ENCODE data around the gene CASR.
"Not testable (repeated sequence)": the region's sequence is repeated elsewhere in the genome, so short reads cannot be mapped to it uniquely, and the experiment has no call there.

Gene CASR, protein sequence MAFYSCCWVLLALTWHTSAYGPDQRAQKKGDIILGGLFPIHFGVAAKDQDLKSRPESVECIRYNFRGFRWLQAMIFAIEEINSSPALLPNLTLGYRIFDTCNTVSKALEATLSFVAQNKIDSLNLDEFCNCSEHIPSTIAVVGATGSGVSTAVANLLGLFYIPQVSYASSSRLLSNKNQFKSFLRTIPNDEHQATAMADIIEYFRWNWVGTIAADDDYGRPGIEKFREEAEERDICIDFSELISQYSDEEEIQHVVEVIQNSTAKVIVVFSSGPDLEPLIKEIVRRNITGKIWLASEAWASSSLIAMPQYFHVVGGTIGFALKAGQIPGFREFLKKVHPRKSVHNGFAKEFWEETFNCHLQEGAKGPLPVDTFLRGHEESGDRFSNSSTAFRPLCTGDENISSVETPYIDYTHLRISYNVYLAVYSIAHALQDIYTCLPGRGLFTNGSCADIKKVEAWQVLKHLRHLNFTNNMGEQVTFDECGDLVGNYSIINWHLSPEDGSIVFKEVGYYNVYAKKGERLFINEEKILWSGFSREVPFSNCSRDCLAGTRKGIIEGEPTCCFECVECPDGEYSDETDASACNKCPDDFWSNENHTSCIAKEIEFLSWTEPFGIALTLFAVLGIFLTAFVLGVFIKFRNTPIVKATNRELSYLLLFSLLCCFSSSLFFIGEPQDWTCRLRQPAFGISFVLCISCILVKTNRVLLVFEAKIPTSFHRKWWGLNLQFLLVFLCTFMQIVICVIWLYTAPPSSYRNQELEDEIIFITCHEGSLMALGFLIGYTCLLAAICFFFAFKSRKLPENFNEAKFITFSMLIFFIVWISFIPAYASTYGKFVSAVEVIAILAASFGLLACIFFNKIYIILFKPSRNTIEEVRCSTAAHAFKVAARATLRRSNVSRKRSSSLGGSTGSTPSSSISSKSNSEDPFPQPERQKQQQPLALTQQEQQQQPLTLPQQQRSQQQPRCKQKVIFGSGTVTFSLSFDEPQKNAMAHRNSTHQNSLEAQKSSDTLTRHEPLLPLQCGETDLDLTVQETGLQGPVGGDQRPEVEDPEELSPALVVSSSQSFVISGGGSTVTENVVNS

DNA sequence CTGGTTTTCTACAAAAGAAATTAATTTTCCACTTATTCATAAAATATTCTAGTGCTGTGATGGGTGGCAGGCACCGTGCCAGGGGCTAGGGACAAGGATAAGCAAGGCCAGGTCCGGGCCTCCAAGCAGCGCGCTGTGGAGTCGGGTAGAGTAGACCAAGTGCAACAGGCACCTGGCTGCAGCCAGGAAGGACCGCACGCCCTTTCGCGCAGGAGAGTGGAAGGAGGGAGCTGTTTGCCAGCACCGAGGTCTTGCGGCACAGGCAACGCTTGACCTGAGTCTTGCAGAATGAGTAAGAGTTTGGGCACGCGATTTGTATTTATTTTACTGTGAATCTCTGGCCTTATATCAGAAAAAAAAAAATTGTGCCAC lies at the start of gene CASR:
CASR (plus strand) TSS at position 148 of the 372 bp plus-strand sequence. CDS start 70,522 bp downstream, outside the sequence.
- DNase-seq = no peak

- no peak for DNase-seq
These were observed 37.0 kb upstream of the CASR start for GRCh38 chr3:122146466-122146865.

DNA sequence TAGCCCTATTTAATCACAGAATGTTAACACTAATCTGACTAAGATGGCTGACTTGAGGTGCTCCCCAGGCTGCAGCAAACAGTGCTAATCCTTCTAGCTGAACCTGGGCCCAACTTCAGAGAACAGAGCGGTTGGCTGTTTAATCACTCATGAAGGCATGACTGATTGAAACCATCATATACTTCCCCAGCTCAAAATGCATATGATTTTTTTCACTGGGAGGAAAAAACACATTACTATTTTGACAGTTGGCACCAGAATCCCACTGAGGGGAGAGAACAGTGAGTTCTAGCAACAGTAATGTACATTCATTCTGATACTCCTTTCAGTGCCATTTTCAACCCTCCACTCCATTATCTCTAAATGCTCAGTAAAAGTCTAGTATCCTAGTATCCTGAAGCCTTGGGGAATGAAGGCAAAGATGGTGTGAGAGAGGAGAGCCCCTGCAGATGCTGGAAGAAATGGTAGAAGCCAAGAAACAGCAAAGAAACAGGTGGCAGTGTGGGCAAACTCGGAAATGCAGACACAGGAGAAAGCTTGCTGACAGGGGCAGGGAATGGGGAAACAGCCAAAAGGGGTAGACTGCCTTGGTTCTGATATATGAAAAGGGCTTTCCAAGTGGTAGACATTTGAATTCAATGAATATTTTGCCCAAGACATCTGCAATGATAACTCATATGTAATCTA lies 34.4 kb upstream of the CASR start:
- DNase-seq = no peak

- DNase-seq = no peak
These were observed 32.0 kb upstream of the CASR start for GRCh38 chr3:122151480-122151879.

GRCh38 chr3:122164983-122165382 lies 18.5 kb upstream of the CASR start:
- not testable (repeated sequence) for DNase-seq

DNA sequence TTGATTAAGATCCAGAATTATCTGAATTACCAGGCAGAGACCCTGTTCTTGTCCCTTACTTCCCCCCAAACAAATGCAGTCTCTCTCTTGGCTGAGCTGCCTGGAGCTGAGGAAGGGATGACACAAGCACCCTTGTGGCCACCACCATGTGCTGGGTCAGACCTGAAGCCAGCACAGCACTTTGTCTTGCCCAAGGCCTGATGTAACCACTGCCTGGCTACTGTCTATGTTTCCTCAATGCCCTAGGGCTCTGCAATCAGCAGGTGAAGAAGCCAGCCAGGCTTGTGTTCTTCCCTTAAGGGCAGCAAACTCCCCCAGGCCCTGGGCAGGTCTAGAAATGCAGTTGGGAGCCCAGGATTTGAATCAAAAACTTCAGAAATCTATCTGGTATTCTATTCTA lies 15.8 kb upstream of the CASR start:
- no peak for DNase-seq

DNA sequence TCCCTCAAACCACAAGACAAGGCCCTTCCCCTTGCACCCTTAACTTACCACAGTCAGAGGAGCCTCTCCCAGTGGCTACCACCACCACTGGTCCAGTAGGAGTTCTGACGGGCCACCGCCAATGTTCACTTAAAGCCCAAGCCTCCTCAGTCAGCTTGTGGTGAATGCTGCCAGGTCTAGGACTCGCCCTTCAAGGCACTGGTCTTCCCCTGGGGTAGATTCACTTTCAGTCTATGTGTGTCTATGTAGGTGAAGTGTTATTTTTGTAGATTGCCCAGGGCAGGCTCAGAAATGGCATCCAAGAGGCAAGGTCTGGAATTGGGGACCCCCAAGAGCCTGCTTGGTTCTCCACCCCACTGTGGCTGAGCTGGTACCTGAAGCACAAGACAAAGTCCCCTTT lies 15.4 kb upstream of the CASR start:
- no peak for DNase-seq

DNA sequence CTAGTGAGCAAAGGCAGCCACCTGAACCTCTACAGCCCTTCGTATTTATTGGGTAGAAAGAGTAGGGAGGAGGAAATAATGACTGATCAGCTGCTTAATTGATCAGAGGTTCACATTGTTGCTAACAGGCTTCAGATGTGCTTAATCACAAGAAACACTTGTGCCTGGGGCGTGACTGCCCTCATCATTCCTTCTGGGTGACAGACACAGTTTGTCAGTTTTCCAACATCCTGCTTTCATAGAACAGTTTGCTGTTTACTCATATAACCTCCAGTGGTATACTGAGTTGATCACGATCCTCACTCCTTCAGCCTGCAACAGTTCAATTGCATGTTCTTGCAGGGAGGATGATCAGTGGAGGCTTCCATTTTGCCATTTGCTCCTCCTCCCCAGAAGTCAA lies 13.6 kb upstream of the CASR start:
- no peak for DNase-seq

DNA sequence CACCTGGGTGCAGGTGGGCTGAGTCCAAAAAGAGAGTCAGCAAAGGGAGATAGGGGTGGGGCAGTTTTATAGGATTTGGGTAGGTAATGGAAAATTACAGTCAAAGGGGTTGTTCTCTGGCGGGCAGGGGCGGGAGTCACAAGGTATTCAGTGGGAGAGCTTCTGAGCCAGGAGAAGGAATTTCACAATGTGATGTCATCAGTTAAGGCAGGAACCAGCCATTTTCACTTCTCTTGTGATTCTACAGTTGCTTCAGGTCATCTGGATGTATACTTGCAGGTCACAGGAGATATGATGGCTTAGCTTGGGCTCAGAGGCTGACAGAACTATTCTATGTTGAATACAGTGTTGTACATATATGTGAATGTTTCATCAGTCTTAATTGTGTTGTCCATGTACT lies 12.1 kb upstream of the CASR start:
- DNase-seq = not testable (repeated sequence)

DNA sequence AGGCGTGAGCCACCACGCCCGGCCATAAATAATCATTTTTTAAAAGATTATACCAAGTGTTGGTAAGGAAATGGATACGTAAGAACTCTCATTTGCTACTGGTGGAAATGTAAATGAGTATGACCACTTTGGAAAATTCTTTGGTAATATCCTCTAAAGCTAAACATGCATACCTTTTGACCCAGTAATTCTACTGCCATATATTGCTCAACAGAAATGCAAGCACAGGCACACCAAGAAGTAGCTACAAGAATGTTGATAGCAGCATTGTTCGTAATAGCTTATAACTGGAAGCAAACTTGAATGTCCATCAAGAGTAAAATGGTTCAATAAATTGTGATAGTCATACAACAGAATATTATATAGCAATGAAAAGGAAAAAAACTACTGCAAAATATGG lies 4.8 kb upstream of the CASR start:
- no peak for DNase-seq

GRCh38 chr3:122183893-122184590 lies 574 bp downstream of the CASR start:
- no peak for DNase-seq

DNA sequence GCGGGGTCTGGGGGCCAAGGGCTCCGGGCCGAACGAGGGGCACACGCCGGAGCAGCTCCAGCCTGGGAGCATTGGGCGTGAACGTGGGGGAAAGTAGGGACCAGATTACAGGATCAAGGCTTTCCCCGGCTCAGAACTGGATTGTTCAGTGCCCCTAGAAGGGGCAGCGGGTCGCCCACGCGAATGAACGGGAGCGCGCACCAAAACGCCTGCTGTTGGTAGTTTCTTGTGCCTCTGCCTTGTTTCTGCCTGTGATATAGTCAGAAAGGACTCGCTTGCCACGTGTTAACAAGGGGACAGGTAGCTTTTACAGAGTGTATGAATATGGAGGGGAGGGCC lies 1.1 kb downstream of the CASR start:
- DNase-seq = no peak

- DNase-seq = no peak
These were observed 2.9 kb downstream of the CASR start for GRCh38 chr3:122186372-122186771.

DNA sequence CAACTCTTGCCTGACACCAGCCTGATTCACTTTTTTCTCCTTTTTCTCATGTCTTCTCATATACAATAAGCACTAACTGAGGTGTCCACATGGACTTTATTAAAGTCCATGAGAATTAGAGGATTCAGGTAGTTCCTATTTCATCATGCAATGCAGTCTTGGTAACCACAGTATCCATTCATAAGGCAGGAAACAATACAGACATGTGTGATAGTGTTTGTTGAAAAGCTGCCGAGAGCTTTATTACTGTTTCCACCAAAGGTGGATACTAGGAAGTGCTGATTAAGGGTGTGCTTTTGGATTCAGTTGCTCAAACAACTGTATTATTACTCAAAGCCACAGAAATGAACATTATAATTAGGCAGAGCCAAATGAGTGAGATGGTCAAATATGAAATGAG lies 5.3 kb downstream of the CASR start:
- DNase-seq = no peak

DNA sequence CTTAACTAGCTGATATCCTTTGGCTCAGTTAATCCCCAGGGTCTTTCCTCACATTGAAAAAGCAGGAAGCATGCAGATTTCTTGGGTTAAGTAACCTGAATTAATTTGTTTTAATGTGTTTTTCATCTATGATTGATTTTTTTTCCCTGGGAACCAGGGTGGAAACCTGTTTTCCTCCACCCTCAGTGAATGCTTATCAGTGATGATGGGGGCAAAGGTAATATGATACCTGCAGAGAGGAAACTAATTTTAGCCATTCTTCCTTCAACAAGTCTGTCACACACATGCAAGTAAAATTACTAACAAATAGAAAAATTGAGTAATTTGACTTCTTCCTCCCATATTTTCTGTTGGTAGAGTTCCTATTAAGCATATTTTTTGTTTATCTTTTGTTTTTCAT lies 5.9 kb downstream of the CASR start:
- DNase-seq = no peak

- DNase-seq = no peak
These were observed 7.1 kb downstream of the CASR start for GRCh38 chr3:122190525-122190924.

DNA sequence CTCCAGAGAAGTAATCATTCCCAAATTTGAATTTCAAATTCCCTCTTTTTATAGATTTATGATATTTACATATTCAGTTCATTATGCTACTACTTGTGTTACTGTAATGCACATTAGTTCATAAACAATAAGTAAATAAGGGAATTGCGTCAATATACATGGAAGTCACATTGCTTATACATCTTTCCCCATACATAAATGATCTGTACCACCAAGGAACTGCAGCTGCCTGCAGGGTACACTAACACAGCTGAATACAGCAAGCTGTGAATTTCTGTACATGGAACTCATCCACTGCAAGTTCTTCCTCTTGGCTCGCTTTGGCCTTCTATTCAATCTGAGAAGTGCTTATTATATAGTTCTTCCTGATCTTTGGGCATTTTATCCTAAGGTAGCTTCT lies 15.5 kb downstream of the CASR start:
- DNase-seq = no peak

DNA sequence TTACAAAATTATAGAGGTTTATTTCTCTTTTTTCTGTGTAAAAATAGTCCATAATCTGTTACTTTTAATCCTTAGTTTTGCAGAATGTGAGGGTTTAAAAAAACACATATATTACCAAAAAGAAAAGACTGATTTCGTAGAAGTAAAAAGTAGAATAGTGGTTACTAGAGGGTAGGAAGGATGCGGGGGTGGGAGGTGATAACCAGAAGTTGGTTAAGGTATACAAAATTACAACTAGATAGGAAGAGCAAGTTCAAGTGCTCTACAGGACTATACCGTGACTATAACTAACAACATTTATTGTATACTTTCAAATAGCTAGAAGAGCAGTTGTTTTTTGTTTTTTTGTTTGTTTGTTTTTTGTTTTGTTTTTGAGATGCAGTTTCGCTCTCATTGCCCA lies 16.1 kb downstream of the CASR start:
- DNase-seq = no peak

GRCh38 chr3:122200661-122201060 lies 17.2 kb downstream of the CASR start:
- DNase-seq = no peak

DNA sequence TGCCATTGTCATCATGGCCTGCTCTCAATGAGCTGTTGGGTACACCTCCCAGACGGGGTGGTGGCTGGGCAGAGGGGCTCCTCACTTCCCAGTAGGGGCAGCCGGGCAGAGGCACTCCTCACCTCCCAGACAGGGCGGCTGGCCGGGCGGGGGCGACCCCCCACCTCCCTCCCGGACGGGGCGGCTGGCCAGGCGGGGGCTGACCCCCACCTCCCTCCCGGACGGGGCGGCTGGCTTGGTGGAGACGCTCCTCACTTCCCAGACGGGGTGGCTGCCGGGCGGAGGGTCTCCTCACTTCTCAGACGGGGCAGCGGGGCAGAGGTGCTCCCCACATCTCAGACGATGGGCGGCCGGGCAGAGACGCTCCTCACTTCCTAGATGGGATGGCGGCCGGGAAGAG lies 18.0 kb downstream of the CASR start:
- DNase-seq = not testable (repeated sequence)

DNA sequence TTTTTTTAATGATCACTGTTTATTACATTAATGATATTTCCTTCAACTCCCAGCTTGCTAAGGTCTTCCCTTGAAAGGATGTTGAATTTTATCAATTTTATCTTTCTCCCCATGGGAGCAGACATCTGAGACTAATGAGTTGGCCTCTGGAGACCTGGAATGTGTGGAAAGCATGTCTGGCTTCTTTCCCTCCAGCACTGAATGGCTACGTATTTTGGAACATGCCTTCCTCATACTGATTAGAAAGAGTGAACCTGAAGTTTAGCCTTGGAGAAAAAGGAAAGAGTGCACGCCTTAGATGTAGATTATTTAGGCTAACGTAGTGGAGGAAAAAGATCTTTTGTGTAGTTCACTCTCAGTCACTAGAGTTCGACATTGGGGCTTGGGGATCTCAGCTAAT lies 25.1 kb downstream of the CASR start:
- DNase-seq = no peak

DNA sequence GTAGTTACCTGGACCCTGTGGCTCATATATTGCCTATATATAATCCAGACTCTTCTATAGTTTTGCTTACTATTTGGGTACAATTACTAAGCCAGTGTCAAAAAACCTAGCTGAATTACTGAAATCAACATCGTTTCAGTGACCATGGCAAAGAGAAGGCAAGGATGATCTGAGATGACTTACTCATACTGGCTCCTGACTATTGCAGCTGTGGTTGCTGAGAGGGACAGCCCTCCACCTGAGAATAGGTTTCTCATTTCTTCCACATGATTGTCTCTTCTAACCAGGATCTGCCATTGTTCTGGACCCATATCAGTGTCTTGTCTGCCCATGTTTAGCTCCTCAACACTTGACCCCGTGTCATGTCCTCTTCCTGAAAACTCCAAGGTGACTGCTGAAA lies 30.2 kb downstream of the CASR start:
- DNase-seq = no peak

- no peak for DNase-seq
These were observed 31.2 kb downstream of the CASR start for GRCh38 chr3:122214711-122215110.

Data from hippocampal formation (tissue), 2 donors.